ENCODE measurements around the gene ATP6V0D1. TPM values are rescaled to one million over a fixed set of nuclear protein-coding genes. Genes with fewer than 3 reads are reported as not detected.
A peak's percentile ranks its signal among the peaks of the same experiment; 100 is the strongest.

Gene ATP6V0D1
- total and polyA plus RNA-seq, 8 donors: 48.5 to 185 (median 58.6) TPM

- H3K27ac ChIP-seq: peak overlapping the region in 1 of 2 donors; percentile 91
- no peaks in the 10 kb centered on the region for H3K36me3 ChIP-seq
- peak; percentile 26 for ATAC-seq
- peak in 1 of 4 donors; percentile 46 for DNase-seq
- intact Hi-C loops (cut with DNase I): no loop called here
- H3K4me1 ChIP-seq: peaks cover 9 to 93% of the 10 kb centered on the region in 2 donors
- H3K4me3 ChIP-seq: no peak overlapping the region
- H3K9me3 ChIP-seq: no peaks in the 10 kb centered on the region
- no peak for TF ChIP-seq CTCF (IDR thresholded peaks at IDR 0.05)
- no peaks in the 10 kb centered on the region for H3K27me3 ChIP-seq
These were observed 5.8 kb upstream of the ATP6V0D1 start for GRCh38 chr16:67486805-67487204.

GRCh38 chr16:67483731-67484525 is 3.0 kb upstream of the ATP6V0D1 start:
- H3K27me3 ChIP-seq: no peaks in the 10 kb centered on the region
- intact Hi-C loops (cut with DNase I): no loop called here
- ATAC-seq (no peak), DNase-seq (no peak)
- H3K4me1 ChIP-seq: peaks cover 15 to 79% of the 10 kb centered on the region in 2 donors
- TF ChIP-seq CTCF (IDR thresholded peaks at IDR 0.05): no peak
- H3K9me3 ChIP-seq: no peaks in the 10 kb centered on the region
- no peak overlapping the region for H3K27ac ChIP-seq
- H3K36me3 ChIP-seq: peaks cover 0 to 2% of the 10 kb centered on the region in 2 donors
- H3K4me3 ChIP-seq: no peak overlapping the region

- Histone ChIP-seq H3K9me3 (no peaks in the 10 kb centered on the region), H3K27me3 (no peaks in the 10 kb centered on the region), H3K4me3 (peak within 1 kb of the TSS in 1 of 2 donors; percentile 84), H3K27ac (peak within 1 kb of the TSS in 1 of 2 donors; percentile 97), H3K36me3 (peaks cover 0 to 9% of the 10 kb centered on the region in 2 donors), H3K4me1 (peaks cover 15 to 79% of the 10 kb centered on the region in 2 donors)
- DNase-seq (no peak), ATAC-seq (no peak)
- TF ChIP-seq CTCF (IDR thresholded peaks at IDR 0.05): no peak
- intact Hi-C loops (cut with DNase I): no loop called here
These were observed 2.2 kb upstream of the ATP6V0D1 start, which contains the start of gene AGRP for GRCh38 chr16:67483150-67483549. AGRP (minus strand) TSS chr16:67483547; CDS start chr16:67483398, 149 bp downstream.

- Histone ChIP-seq H3K4me3 (peak overlapping the region; percentile 84 to 98), H3K4me1 (peaks cover 15 to 79% of the 10 kb centered on the region in 2 donors), H3K36me3 (peaks cover 0 to 15% of the 10 kb centered on the region in 2 donors), H3K9me3 (no peaks in the 10 kb centered on the region), H3K27ac (peak overlapping the region; percentile 96 to 97), H3K27me3 (no peaks in the 10 kb centered on the region)
- TF ChIP-seq CTCF (IDR thresholded peaks at IDR 0.05): no peak
- peak in 1 of 4 donors; percentile 76 for DNase-seq
- ATAC-seq: no peak
- intact Hi-C loops (cut with DNase I): no loop called here
These were observed 1.4 kb upstream of the ATP6V0D1 start for GRCh38 chr16:67482233-67482924.

All from left lung (tissue), 10 donors.